CD4-positive, alpha-beta memory T cell (primary cell): ENCODE results near the gene ZNF76. TPM values are rescaled to one million over a fixed set of nuclear protein-coding genes. Genes with fewer than 3 reads are reported as not detected.

Experiments
- CTCF ChIA-PET: fragments of 350-600 bp; sonication (Branson Sonifier 250); formaldehyde crosslinking; loops from one replicate; lab custom pipeline; 2021; ENCODE audit warnings: inconsistent platforms; ENCODE audit not compliant: partially characterized antibody; lab: Charles Lee
- POLR2A ChIA-PET: fragments of 350-600 bp; sonication (Branson Sonifier 250); formaldehyde crosslinking; loops from one replicate; lab custom pipeline; 2021; ENCODE audit not compliant: partially characterized antibody; lab: Charles Lee
- DNase-seq, 5 donors: peaks; one replicate each; pipeline versions ENCODE4 v3.0.0 to v3.0.0-alpha.2; 2020 to 2022; ENCODE audit warnings: mixed read lengths in 1 of 5
- H3K27ac ChIP-seq: one replicate; pipeline ENCODE4 v1.7.0; 2013; ENCODE audit warnings: low read depth, low read length
- H3K27me3 ChIP-seq: 2 replicates; pipeline ENCODE4 v1.7.0; 2013; ENCODE audit warnings: mild to moderate bottlenecking, low read length, moderate library complexity; ENCODE audit not compliant: insufficient read depth
- H3K36me3 ChIP-seq: 2 replicates; pipeline ENCODE4 v1.7.0; 2013; ENCODE audit warnings: mild to moderate bottlenecking, low read length, moderate library complexity; ENCODE audit not compliant: insufficient read depth
- H3K4me1 ChIP-seq: 2 replicates; pipeline ENCODE4 v1.7.0; 2013; ENCODE audit warnings: mild to moderate bottlenecking, low read length, moderate library complexity; ENCODE audit not compliant: insufficient read depth
- H3K4me3 ChIP-seq, 2 donors: one replicate each; pipeline ENCODE4 v1.7.0; 2013; ENCODE audit warnings: low read length in 2 of 2, mild to moderate bottlenecking in 1 of 2
- H3K9me3 ChIP-seq, 2 donors: one replicate each; pipeline ENCODE4 v1.7.0; 2013; ENCODE audit warnings: low read length in 2 of 2, control low read depth in 1 of 2; ENCODE audit not compliant: control insufficient read depth in 1 of 2
- H3K27ac Mint-ChIP-seq, 7 donors: one replicate each; pipeline ENCODE4 v1.8.0; 2020 to 2021; ENCODE audit warnings: mixed read lengths in 7 of 7, mild to moderate bottlenecking in 6 of 7, inconsistent platforms in 3 of 7, moderate library complexity in 3 of 7
- H3K27me3 Mint-ChIP-seq, 2 donors: one replicate each; pipeline ENCODE4 v1.8.0; 2020 to 2021; ENCODE audit warnings: mixed read lengths in 2 of 2
- H3K36me3 Mint-ChIP-seq, 2 donors: one replicate each; pipeline ENCODE4 v1.8.0; 2020 to 2021; ENCODE audit warnings: mixed read lengths in 2 of 2, inconsistent platforms in 1 of 2, mild to moderate bottlenecking in 1 of 2
- H3K4me1 Mint-ChIP-seq, 4 donors: one replicate each; pipeline ENCODE4 v1.8.0; 2020 to 2021; ENCODE audit warnings: mixed read lengths in 4 of 4, mild to moderate bottlenecking in 1 of 4
- H3K4me3 Mint-ChIP-seq, 8 donors: one replicate each; pipeline ENCODE4 v1.8.0; 2020 to 2021; ENCODE audit warnings: mixed read lengths in 8 of 8, mild to moderate bottlenecking in 7 of 8, moderate library complexity in 6 of 8, inconsistent platforms in 3 of 8
- H3K9me3 Mint-ChIP-seq, 8 donors: one replicate each; pipeline ENCODE4 v1.8.0; 2020 to 2021; ENCODE audit warnings: mixed read lengths in 8 of 8, mild to moderate bottlenecking in 5 of 8, inconsistent platforms in 3 of 8, moderate library complexity in 1 of 8
- intact Hi-C: fragments of 100-400 bp; cut with micrococcal nuclease; formaldehyde crosslinking; loops from one replicate; pipeline ENCODE4 v1.15.1; 2023
- polyA plus RNA-seq, 2 donors: library from polyadenylated mRNA; unstranded; fragments of 300-500 nt; fragmentation: Illumina TruSeq; gene quantifications; one replicate each; pipeline ENCODE4 v1.2.3, GENCODE V29; 2021
- total RNA-seq, 2 experiments: library from RNA; stranded (reverse); gene quantifications; one replicate each; pipeline ENCODE4 v1.2.3, GENCODE V29; 2021

Gene ZNF76
- total and polyA plus RNA-seq, 4 experiments from 2014 or later: 26.3 to 106 (median 64.5) TPM

DNA sequence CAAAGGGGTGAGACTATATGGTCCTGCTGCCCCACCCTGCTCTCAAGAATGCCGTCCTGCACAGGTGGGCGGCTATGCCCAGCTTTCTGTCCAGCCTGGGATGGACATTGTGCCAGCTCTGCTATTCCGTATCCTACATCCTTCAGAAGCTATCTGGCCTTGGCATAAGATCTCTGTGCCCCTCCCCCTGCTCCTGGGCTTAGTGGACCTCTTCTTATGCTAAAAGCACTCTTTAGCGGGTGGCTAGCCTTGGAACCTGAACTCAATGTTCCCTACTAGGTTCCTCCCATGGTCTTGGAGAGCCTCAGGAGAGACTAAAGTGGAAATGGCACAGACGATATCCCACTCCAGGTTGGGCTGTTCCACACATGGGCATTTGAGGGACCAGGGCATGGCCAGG, 23.3 kb upstream of the ZNF76 start:
- Mint-ChIP-seq H3K27me3 (no peaks in the 10 kb centered on the region), H3K36me3 (peaks cover 1 to 4% of the 10 kb centered on the region in 2 donors), H3K27ac (no peak overlapping the region), H3K4me3 (no peak overlapping the region), H3K4me1 (peaks cover 3 to 5% (median 4%) of the 10 kb centered on the region in 4 donors), H3K9me3 (no peaks in the 10 kb centered on the region)
- CTCF ChIA-PET: interaction anchor here (1.0 kb wide), 1 partner anchor 10 kb away, joined by 3 read pairs; no protein-coding TSS in a partner anchor
- intact Hi-C loops: no loop called here
- DNase-seq: no peak
- Histone ChIP-seq H3K4me1 (no peaks in the 10 kb centered on the region), H3K4me3 (no peak overlapping the region), H3K27me3 (no peaks in the 10 kb centered on the region), H3K9me3 (no peaks in the 10 kb centered on the region), H3K36me3 (no peaks in the 10 kb centered on the region), H3K27ac (no peak overlapping the region)
- POLR2A ChIA-PET: no interaction called here

DNA sequence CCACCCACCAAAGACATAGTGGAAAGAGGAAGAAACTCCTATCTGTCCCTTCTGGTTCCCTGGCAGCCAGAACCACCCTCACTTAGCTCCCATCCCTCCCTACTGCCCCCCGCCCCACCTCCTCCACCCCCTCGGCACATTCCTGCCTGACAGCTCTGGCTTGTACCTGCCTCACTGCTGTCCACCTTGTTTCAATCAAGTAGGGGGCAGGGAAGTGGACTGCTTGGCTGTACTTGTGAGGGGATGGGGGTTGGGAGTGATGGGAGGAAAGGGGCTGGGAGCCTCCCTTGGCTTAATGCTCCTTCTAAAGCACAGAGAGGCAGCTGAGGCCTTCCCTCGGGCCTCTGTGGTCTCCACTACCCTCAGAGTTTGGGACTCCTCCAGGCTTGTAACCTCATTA, 22.1 kb upstream of the ZNF76 start:
- ChIA-PET CTCF (no interaction called here), POLR2A (no interaction called here)
- no peaks in the 10 kb centered on the region for H3K9me3 ChIP-seq
- H3K27me3 Mint-ChIP-seq: no peaks in the 10 kb centered on the region
- H3K27ac ChIP-seq: no peak overlapping the region
- H3K27ac Mint-ChIP-seq: no peak overlapping the region
- no peak overlapping the region for H3K4me3 Mint-ChIP-seq
- H3K36me3 ChIP-seq: no peaks in the 10 kb centered on the region
- peaks cover 3 to 4% (median 3%) of the 10 kb centered on the region in 4 donors for H3K4me1 Mint-ChIP-seq
- DNase-seq: no peak
- H3K4me1 ChIP-seq: no peaks in the 10 kb centered on the region
- no peaks in the 10 kb centered on the region for H3K27me3 ChIP-seq
- intact Hi-C loops: no loop called here
- H3K9me3 Mint-ChIP-seq: no peaks in the 10 kb centered on the region
- no peak overlapping the region for H3K4me3 ChIP-seq
- peaks cover 1 to 4% of the 10 kb centered on the region in 2 donors for H3K36me3 Mint-ChIP-seq

DNA sequence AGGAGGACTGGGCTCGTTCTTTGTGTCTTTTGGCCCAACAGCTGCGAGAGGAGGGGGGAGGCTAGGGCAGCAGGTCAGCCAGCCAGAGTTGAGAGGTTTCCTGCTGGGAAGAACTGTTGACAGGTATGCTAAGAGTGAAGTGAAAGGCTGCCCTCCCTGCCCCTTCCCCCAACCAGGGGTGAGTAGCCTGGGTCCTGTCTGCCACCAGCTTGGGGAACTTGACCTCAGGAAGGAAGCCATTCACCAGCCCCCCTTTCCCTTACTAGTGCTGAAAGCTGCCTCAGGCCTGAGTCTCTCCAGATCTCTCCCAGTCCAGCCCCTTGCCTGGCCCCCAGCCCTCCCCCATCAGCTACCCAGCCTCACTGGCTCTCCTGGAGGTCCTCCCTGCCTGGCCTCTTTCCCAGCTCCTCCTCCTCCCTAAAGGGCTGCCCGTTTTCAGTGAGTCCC, 20.7 kb upstream of the ZNF76 start:
- Histone ChIP-seq H3K9me3 (no peaks in the 10 kb centered on the region), H3K27me3 (no peaks in the 10 kb centered on the region), H3K4me3 (no peak overlapping the region), H3K4me1 (no peaks in the 10 kb centered on the region), H3K27ac (no peak overlapping the region), H3K36me3 (no peaks in the 10 kb centered on the region)
- POLR2A ChIA-PET: no interaction called here
- Mint-ChIP-seq H3K9me3 (no peaks in the 10 kb centered on the region), H3K27me3 (no peaks in the 10 kb centered on the region), H3K4me1 (peaks cover 3 to 4% (median 3%) of the 10 kb centered on the region in 4 donors), H3K27ac (no peak overlapping the region), H3K4me3 (no peak overlapping the region), H3K36me3 (peaks cover 1% of the 10 kb centered on the region in 2 donors)
- CTCF ChIA-PET: interaction anchor here (2.1 to 2.2 kb wide), 2 partner anchors 29 to 32 kb away, joined by 6 to 7 read pairs; no protein-coding TSS in a partner anchor
- no peak for DNase-seq
- intact Hi-C loops: no loop called here

DNA sequence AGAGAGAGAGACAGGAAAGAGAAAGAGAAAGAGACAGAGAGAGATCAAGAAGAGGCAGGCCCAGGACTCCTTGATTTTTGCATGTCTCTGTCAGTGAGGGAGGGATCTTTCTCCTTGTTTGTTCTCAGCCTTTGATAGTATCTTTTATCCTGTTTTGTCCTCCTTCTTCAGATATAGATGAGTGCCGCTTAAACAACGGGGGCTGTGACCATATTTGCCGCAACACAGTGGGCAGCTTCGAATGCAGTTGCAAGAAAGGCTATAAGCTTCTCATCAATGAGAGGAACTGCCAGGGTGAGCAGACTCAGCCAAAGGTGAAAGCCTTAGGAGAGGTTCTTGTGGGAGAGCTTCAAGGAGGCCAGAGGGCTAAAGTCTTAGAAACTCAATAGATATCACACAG, 20.0 kb upstream of the ZNF76 start:
- CTCF ChIA-PET: interaction anchor here (0.6 to 3.2 kb wide), 11 partner anchors 9 to 1076 kb away, joined by 3 to 29 read pairs (median 7); partner anchors contain the start of gene ZNF76
- Histone ChIP-seq H3K36me3 (no peaks in the 10 kb centered on the region), H3K9me3 (no peaks in the 10 kb centered on the region), H3K27me3 (no peaks in the 10 kb centered on the region), H3K4me1 (no peaks in the 10 kb centered on the region), H3K4me3 (no peak overlapping the region), H3K27ac (no peak overlapping the region)
- intact Hi-C loops: no loop called here
- POLR2A ChIA-PET: no interaction called here
- no peak overlapping the region for H3K4me3 Mint-ChIP-seq
- peaks cover 1 to 6% of the 10 kb centered on the region in 2 donors for H3K36me3 Mint-ChIP-seq
- DNase-seq: no peak
- no peaks in the 10 kb centered on the region for H3K27me3 Mint-ChIP-seq
- peaks cover 3 to 4% (median 3%) of the 10 kb centered on the region in 4 donors for H3K4me1 Mint-ChIP-seq
- peak overlapping the region in 1 of 7 donors; percentile 35 for H3K27ac Mint-ChIP-seq
- H3K9me3 Mint-ChIP-seq: no peaks in the 10 kb centered on the region

DNA sequence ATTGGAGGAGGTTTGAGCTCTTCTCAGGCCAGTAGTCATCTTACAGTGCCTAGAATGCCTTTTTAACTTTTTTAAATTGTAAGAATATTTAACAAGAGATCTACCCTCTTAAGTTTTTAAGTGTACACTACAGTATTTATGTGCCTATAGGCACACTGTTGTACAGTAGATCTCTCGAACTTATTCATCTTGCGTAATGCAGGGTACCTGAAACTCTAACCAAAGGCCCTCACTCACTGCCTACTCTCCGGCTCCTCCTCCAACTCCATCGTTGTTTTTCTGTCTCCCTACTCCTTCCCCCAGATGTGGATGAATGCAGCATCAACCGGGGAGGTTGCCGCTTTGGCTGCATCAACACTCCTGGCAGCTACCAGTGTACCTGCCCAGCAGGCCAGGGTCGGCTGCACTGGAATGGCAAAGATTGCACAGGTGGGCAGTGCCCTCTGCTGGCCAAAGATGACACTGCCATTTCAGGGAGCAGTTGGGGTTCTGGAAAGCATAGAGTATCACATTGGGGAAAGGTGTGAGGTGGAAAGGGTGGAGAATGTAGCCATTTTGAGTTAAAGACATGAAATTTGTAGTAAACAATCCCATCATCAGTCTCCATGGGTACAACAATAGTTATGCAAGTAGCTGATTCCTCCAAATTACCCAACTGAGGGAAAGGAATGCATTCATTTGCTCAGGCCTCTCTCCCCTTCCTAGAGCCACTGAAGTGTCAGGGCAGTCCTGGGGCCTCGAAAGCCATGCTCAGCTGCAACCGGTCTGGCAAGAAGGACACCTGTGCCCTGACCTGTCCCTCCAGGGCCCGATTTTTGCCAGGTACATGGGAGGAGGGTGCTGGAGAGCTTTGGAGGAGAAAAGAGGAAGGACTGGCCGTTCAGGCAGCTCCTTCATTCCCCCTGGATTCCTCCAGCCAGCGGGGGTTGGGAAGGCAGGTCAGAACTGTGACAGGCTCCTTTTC, 18.4 kb upstream of the ZNF76 start:
- no peaks in the 10 kb centered on the region for H3K9me3 ChIP-seq
- no peaks in the 10 kb centered on the region for H3K27me3 Mint-ChIP-seq
- ChIA-PET CTCF (interaction anchor here (0.6 to 3.2 kb wide), 30 partner anchors 8 to 1372 kb away, joined by 3 to 29 read pairs (median 4); partner anchors contain the start of gene ZNF76), POLR2A (interaction anchor here (1.4 kb wide), 1 partner anchor 18 kb away, joined by 5 read pairs; the partner anchor contains the start of gene ZNF76)
- no peaks in the 10 kb centered on the region for H3K9me3 Mint-ChIP-seq
- no peaks in the 10 kb centered on the region for H3K36me3 ChIP-seq
- no peak overlapping the region for H3K27ac ChIP-seq
- H3K4me3 ChIP-seq: no peak overlapping the region
- DNase-seq: peak; percentile 53 to 66 (median 62)
- H3K36me3 Mint-ChIP-seq: peaks cover 5 to 19% of the 10 kb centered on the region in 2 donors
- H3K4me1 ChIP-seq: no peaks in the 10 kb centered on the region
- peaks cover 3 to 6% (median 5%) of the 10 kb centered on the region in 4 donors for H3K4me1 Mint-ChIP-seq
- H3K27ac Mint-ChIP-seq: peak overlapping the region in 1 of 7 donors; percentile 60
- no peak overlapping the region for H3K4me3 Mint-ChIP-seq
- intact Hi-C loops: loop anchor here (1.0 kb wide), 3 partner anchors 95 to 781 kb away; no protein-coding TSS in a partner anchor
- no peaks in the 10 kb centered on the region for H3K27me3 ChIP-seq

DNA sequence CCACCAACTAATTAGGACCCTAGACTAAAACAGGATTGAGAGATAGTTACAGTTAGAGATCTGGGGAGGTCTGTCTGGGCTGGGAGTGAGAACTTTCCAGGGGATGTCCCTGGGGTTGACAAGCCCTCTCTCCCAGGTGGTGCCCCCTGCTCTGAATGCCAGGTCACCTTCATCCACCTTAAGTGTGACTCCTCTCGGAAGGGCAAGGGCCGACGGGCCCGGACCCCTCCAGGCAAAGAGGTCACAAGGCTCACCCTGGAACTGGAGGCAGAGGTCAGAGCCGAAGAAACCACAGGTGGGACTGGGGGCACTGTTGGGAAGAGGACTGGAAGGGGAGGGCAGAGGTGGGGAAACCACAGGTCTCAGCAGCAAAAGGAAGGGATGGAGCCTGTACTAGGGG, 17.0 kb upstream of the ZNF76 start:
- intact Hi-C loops: no loop called here
- no peak overlapping the region for H3K27ac Mint-ChIP-seq
- no peaks in the 10 kb centered on the region for H3K27me3 Mint-ChIP-seq
- Histone ChIP-seq H3K36me3 (no peaks in the 10 kb centered on the region), H3K9me3 (no peaks in the 10 kb centered on the region), H3K4me3 (no peak overlapping the region), H3K27ac (no peak overlapping the region), H3K4me1 (no peaks in the 10 kb centered on the region), H3K27me3 (no peaks in the 10 kb centered on the region)
- peaks cover 7 to 19% of the 10 kb centered on the region in 2 donors for H3K36me3 Mint-ChIP-seq
- no peak overlapping the region for H3K4me3 Mint-ChIP-seq
- ChIA-PET CTCF (interaction anchor here (1.9 to 3.2 kb wide), 4 partner anchors 16 to 37 kb away, joined by 4 to 29 read pairs (median 13); partner anchors contain the start of gene ZNF76), POLR2A (no interaction called here)
- H3K9me3 Mint-ChIP-seq: no peaks in the 10 kb centered on the region
- H3K4me1 Mint-ChIP-seq: peaks cover 3 to 6% (median 5%) of the 10 kb centered on the region in 4 donors
- DNase-seq: no peak

DNA sequence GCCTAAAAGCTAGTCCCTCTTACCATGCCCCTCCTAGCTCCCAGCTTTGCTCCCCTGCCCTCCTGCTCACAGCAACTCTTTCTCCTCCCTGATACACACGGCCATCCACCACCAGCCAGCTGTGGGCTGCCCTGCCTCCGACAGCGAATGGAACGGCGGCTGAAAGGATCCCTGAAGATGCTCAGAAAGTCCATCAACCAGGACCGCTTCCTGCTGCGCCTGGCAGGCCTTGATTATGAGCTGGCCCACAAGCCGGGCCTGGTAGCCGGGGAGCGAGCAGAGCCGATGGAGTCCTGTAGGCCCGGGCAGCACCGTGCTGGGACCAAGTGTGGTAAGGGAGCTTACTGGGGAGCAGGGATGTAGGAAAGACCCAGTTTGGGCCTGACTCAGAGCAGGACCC, 16.6 kb upstream of the ZNF76 start:
- ChIA-PET POLR2A (no interaction called here), CTCF (interaction anchor here (1.9 to 3.2 kb wide), 2 partner anchors 15 to 31 kb away, joined by 4 to 29 read pairs; partner anchors contain the start of gene ZNF76)
- H3K9me3 ChIP-seq: no peaks in the 10 kb centered on the region
- no peak overlapping the region for H3K4me3 ChIP-seq
- Mint-ChIP-seq H3K9me3 (no peaks in the 10 kb centered on the region), H3K36me3 (peaks cover 7 to 19% of the 10 kb centered on the region in 2 donors), H3K4me1 (peaks cover 4 to 10% (median 8%) of the 10 kb centered on the region in 4 donors), H3K27ac (no peak overlapping the region), H3K4me3 (no peak overlapping the region), H3K27me3 (no peaks in the 10 kb centered on the region)
- H3K27ac ChIP-seq: no peak overlapping the region
- no peaks in the 10 kb centered on the region for H3K36me3 ChIP-seq
- no peak for DNase-seq
- no peaks in the 10 kb centered on the region for H3K27me3 ChIP-seq
- H3K4me1 ChIP-seq: no peaks in the 10 kb centered on the region
- intact Hi-C loops: no loop called here
